GM23248 (cell line): ENCODE measurements around the gene UBE3D. TPM values are rescaled to one million over a fixed set of nuclear protein-coding genes. Genes with fewer than 3 reads are reported as not detected.

Source experiments
- DNase-seq: peaks from one replicate; pipeline ENCODE4 v3.0.0-alpha.2; 2015
- H2AFZ ChIP-seq: fragments of 200-600 bp; sonication (generic); 2 replicates; pipeline ENCODE4 v1.6.1; 2016; ENCODE audit warnings: antibody characterized with exemption
- H3F3A ChIP-seq: fragments of 200-600 bp; sonication (generic); 2 replicates; pipeline ENCODE4 v1.6.1; 2016; ENCODE audit warnings: mild to moderate bottlenecking, antibody characterized with exemption, mixed run types; ENCODE audit not compliant: insufficient read depth
- H3K27ac ChIP-seq: fragments of 200-600 bp; sonication (generic); 2 replicates; pipeline ENCODE4 v1.5.1; 2016; ENCODE audit warnings: mild to moderate bottlenecking
- H3K27me3 ChIP-seq: fragments of 200-600 bp; sonication (generic); replicated peaks from 2 replicates; pipeline ENCODE4 v1.6.1; 2016; ENCODE audit warnings: mild to moderate bottlenecking; ENCODE audit not compliant: insufficient read depth
- H3K36me3 ChIP-seq: fragments of 200-600 bp; sonication (generic); 2 replicates; pipeline ENCODE4 v1.6.1; 2016; ENCODE audit warnings: low read depth, mild to moderate bottlenecking
- H3K4me1 ChIP-seq: fragments of 200-600 bp; sonication (generic); 2 replicates; pipeline ENCODE4 v1.6.1; 2016; ENCODE audit warnings: mild to moderate bottlenecking; ENCODE audit not compliant: insufficient read depth
- H3K4me2 ChIP-seq: fragments of 200-600 bp; sonication (generic); one replicate; pipeline ENCODE4 v1.6.1; 2016; ENCODE audit warnings: mild to moderate bottlenecking; ENCODE audit not compliant: unreplicated experiment
- H3K4me3 ChIP-seq: fragments of 200-600 bp; sonication (generic); 2 replicates; pipeline ENCODE4 v1.5.1; 2016; ENCODE audit warnings: mild to moderate bottlenecking
- H3K79me2 ChIP-seq: fragments of 200-600 bp; sonication (generic); 2 replicates; pipeline ENCODE4 v1.6.1; 2016; ENCODE audit warnings: mild to moderate bottlenecking; ENCODE audit not compliant: insufficient read depth
- H3K9ac ChIP-seq: fragments of 200-600 bp; sonication (generic); 2 replicates; pipeline ENCODE4 v1.6.1; 2016; ENCODE audit warnings: mild to moderate bottlenecking
- H3K9me2 ChIP-seq: fragments of 200-600 bp; sonication (generic); 2 replicates; pipeline ENCODE4 v1.6.1; 2016; ENCODE audit warnings: mixed run types, mild to moderate bottlenecking, moderate library complexity; ENCODE audit not compliant: insufficient read depth
- H3K9me3 ChIP-seq: fragments of 200-600 bp; sonication (generic); one replicate; pipeline ENCODE4 v1.6.1; 2017; ENCODE audit warnings: low read depth
- H4K20me1 ChIP-seq: fragments of 200-600 bp; sonication (generic); 2 replicates; pipeline ENCODE4 v1.6.0; 2016; ENCODE audit not compliant: insufficient read depth
- EZH2 ChIP-seq: fragments of 200-600 bp; sonication (generic); IDR thresholded peaks from 2 replicates; pipeline ENCODE4 v1.6.1; 2018; ENCODE audit warnings: antibody characterized with exemption, mild to moderate bottlenecking; ENCODE audit not compliant: insufficient read depth, poor library complexity, severe bottlenecking
- EZH2phosphoT487 ChIP-seq: fragments of 200-600 bp; sonication (generic); IDR thresholded peaks from 2 replicates; pipeline ENCODE4 v1.6.1; 2018; ENCODE audit warnings: antibody characterized with exemption, moderate library complexity, mild to moderate bottlenecking, low read depth; ENCODE audit not compliant: insufficient read depth
- WGBS, 2 experiments: methylation state at CpG; one replicate each; pipeline ENCODE4 v1.1.6; 2015 to 2017; ENCODE audit warnings: low lambda C conversion rate in 2 of 2, low coverage in 1 of 2; ENCODE audit errors: missing lambda C conversion rate in 2 of 2; 5-methylcytosine and 5-hydroxymethylcytosine counted together
- in situ Hi-C: fragments of 300-500 bp; cut with MboI; formaldehyde crosslinking; loops from 2 replicates; pipeline ENCODE4 v1.15.0; 2020
- polyA plus RNA-seq: library from polyadenylated mRNA; unstranded; fragments of >200 nt; fragmentation: Nextera tagmentation; extraction: Ambion mirVana; gene quantifications from 2 replicates; pipeline ENCODE4 v1.2.1, GENCODE V29; 2016
- total RNA-seq: library from RNA; depleted of rRNA; stranded (reverse); fragments of >200 nt; shearing (Covaris generic); gene quantifications from 2 replicates; pipeline ENCODE4 v1.2.3, GENCODE V29; 2014

The UBE3D gene
- total and polyA plus RNA-seq, 2 experiments from 2014 or later: 2.1 to 6.9 TPM

DNA sequence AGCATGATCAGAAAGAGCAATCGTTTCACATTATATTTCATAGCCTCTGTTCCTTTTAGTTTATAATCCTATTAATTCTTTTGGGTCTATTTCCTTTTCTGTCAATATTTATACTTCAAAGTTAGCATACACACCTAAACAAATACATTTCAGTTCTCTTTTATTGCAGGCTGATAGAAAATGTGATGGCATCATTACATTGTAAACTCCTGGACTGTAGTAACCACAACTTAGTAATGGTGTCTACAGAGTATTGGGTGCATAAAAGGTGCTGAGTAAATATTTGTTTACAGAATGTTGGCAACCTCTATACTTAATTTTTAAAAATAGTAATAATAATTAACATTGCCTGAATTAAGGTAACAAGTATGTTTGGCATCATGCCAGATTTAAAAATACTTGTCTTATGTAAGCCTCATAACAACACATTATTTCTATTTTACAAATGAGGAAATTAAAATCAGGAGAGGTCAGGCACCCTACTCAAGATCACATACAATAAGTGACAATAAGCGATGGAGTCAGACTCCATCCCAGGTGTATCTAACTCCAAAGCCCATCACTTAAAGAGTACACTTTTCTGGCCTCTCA is 195.0 kb downstream of the UBE3D start:
- H3K9me3 ChIP-seq: no peaks in the 10 kb centered on the region
- no peaks in the 10 kb centered on the region for H3K27me3 ChIP-seq
- H3F3A ChIP-seq: 0 out of 2 replicates have a peak, but pooled peaks cover 4% of the 10 kb centered on the region
- WGBS, 2 experiments: 74 to 75% methylated on average over 2 of the region's 2 CpGs
- no peak overlapping the region for H3K4me2 ChIP-seq
- H2AFZ ChIP-seq: no peak overlapping the region
- H3K79me2 ChIP-seq: no peaks in the 10 kb centered on the region
- peaks cover 5% of the 10 kb centered on the region for H3K4me1 ChIP-seq
- H3K36me3 ChIP-seq: no peaks in the 10 kb centered on the region
- no peak overlapping the region for H3K9ac ChIP-seq
- H3K9me2 ChIP-seq: no peaks in the 10 kb centered on the region
- H4K20me1 ChIP-seq: no peaks in the 10 kb centered on the region
- no peak overlapping the region for H3K27ac ChIP-seq
- no peak for DNase-seq
- H3K4me3 ChIP-seq: no peak overlapping the region
- TF ChIP-seq EZH2phosphoT487 (no peak), EZH2 (no peak)
- in situ Hi-C loops: no loop called here

DNA sequence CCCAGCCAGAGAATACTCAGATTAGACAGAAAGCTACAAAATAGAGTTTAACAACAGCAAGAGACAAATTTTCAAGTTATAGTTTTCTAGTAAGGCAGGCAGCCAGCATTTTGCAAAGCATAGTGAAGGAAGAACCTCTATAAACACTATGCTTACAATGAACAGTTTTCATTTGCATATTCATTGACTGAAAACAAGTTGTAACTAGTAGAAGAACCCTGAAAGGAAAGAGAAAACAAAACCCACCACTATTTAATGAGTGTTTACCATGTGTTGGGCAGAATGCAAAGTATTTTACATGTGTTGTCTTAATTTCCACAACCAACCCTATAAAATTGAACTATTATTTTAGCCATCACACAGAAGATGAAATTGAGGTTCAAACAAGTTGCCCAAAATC is 196.1 kb downstream of the UBE3D start:
- Histone ChIP-seq H3K4me1 (no peaks in the 10 kb centered on the region), H2AFZ (no peak overlapping the region), H3K27ac (no peak overlapping the region), H4K20me1 (no peaks in the 10 kb centered on the region), H3K4me2 (no peak overlapping the region), H3K9me2 (no peaks in the 10 kb centered on the region), H3K9ac (no peak overlapping the region), H3K79me2 (no peaks in the 10 kb centered on the region), H3K36me3 (no peaks in the 10 kb centered on the region), H3K4me3 (no peak overlapping the region), H3K27me3 (no peaks in the 10 kb centered on the region), H3K9me3 (no peaks in the 10 kb centered on the region), H3F3A (no peaks in the 10 kb centered on the region)
- TF ChIP-seq EZH2 (no peak), EZH2phosphoT487 (no peak)
- no peak for DNase-seq
- in situ Hi-C loops: no loop called here

DNA sequence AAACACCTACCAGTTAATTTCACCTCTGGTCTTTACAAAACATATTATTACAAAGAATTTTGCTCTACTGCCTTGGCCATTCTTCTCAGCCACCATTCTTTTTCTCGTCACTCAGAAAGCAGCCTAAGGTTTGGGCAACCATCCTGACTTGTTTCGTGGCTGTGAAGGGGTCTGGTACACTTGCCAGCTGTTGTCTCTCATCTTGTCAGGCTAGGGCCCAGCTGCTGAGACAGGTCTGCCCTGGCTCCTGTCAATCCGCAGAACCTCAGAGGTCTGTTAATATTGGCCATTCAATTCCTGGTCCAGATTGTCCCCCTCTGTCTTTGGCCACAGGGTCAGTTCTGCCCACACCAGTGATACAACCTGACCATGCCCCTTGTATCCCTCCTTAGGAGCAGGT is 197.7 kb downstream of the UBE3D start:
- in situ Hi-C loops: no loop called here
- Histone ChIP-seq H2AFZ (no peak overlapping the region), H3K9ac (no peak overlapping the region), H3K4me1 (no peaks in the 10 kb centered on the region), H3K27me3 (no peaks in the 10 kb centered on the region), H4K20me1 (no peaks in the 10 kb centered on the region), H3F3A (no peaks in the 10 kb centered on the region), H3K9me3 (no peaks in the 10 kb centered on the region), H3K27ac (no peak overlapping the region), H3K4me2 (no peak overlapping the region), H3K4me3 (no peak overlapping the region), H3K36me3 (no peaks in the 10 kb centered on the region), H3K79me2 (no peaks in the 10 kb centered on the region), H3K9me2 (no peaks in the 10 kb centered on the region)
- no peak for DNase-seq
- WGBS, 2 experiments: 70 to 85% methylated on average over 3 of the region's 3 CpGs
- TF ChIP-seq EZH2 (no peak), EZH2phosphoT487 (no peak)

- no peak for TF ChIP-seq EZH2
- TF ChIP-seq EZH2phosphoT487: no peak
- 70 to 78% methylated on average over 3 of the region's 3 CpGs for WGBS, 2 experiments
- H3K4me3 ChIP-seq: no peak overlapping the region
Measured at GRCh38 chr6:82866446-82866845, 199.2 kb downstream of the UBE3D start.

DNA sequence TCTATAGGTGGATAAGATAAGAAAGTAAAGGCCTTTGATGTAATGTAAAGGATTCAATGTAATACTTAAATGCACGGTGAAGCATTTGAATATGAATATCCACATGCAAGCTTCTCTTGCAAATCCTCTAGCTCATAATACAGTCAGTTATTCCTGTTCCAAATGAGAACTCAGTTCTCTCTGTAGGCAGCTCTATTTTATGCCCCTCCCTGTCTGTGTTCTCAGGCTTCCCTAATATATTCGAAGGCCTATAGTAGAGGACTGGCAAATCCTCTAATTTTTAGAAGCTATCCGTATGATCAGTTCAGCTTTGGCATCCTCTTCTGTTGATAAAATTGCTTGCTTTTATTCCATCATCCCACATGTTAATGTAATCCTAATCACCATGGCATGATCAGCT is 200.2 kb downstream of the UBE3D start:
- H3K9ac ChIP-seq: no peak overlapping the region
- H3K36me3 ChIP-seq: no peaks in the 10 kb centered on the region
- H3K4me1 ChIP-seq: peaks cover 14% of the 10 kb centered on the region
- no peaks in the 10 kb centered on the region for H3K27me3 ChIP-seq
- H3K4me3 ChIP-seq: no peak overlapping the region
- DNase-seq: no peak
- no peak overlapping the region for H3K4me2 ChIP-seq
- H3K9me2 ChIP-seq: no peaks in the 10 kb centered on the region
- in situ Hi-C loops: no loop called here
- H3K9me3 ChIP-seq: no peaks in the 10 kb centered on the region
- no peaks in the 10 kb centered on the region for H3F3A ChIP-seq
- TF ChIP-seq EZH2 (no peak), EZH2phosphoT487 (no peak)
- 47 to 51% methylated on average over 3 of the region's 3 CpGs for WGBS, 2 experiments
- H2AFZ ChIP-seq: no peak overlapping the region
- H4K20me1 ChIP-seq: no peaks in the 10 kb centered on the region
- H3K79me2 ChIP-seq: no peaks in the 10 kb centered on the region
- H3K27ac ChIP-seq: no peak overlapping the region

More at GRCh38 chr6:82866446-82866845, 199.2 kb downstream of the UBE3D start:
- Histone ChIP-seq H3K36me3 (no peaks in the 10 kb centered on the region), H3K27me3 (no peaks in the 10 kb centered on the region), H3K9me2 (no peaks in the 10 kb centered on the region), H3K79me2 (no peaks in the 10 kb centered on the region), H4K20me1 (no peaks in the 10 kb centered on the region), H2AFZ (no peak overlapping the region), H3K9ac (no peak overlapping the region), H3K4me1 (peaks cover 14% of the 10 kb centered on the region), H3F3A (no peaks in the 10 kb centered on the region), H3K27ac (no peak overlapping the region), H3K4me2 (no peak overlapping the region), H3K9me3 (no peaks in the 10 kb centered on the region)
- in situ Hi-C loops: no loop called here
- DNase-seq: no peak
